ENCODE results near the gene TMEM114.

The TMEM114 gene

DNA sequence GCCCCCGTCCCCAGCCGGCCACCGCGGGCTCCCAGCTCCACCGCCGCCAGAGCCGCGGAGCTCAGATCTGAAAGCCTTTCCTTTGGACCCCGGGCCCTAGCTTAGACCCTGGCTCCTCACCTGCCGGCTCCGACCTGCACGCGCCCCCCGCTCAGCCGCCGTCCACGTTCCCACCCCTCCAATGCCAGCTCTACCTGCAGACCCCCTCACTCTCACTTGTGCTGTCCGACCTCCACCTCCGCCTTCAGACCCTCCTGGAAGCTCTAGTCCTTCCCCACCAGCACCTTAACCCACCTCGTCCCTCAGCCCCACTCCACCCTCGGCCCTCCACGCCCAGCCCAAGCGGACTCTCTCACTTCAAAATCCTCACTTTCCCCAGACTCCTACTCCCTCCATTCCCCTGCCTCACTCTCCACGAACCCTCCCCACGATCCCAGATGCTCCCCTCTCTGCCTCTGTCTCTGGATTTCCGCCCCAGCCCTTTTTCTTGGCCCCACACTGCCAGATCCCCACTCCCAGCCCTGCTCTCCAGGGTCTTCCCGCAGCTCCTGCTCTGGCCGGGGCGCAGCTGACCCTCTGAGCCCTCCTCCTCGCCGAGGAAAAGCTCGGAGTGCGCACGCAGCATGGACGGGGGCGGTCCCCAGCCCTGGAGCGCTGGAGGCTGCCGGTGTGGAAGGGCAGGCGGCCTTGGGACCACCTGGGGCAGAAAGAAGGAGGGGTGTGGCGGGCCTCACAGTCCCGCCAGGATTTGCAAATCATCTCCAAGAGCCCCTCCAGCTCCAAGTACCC is at the start of gene TMEM114:
TMEM114 (minus strand) TSS at position 612 of the 789 bp plus-strand sequence. CDS start 673 bp downstream, outside the sequence.
- DNase-seq (ENCODE audit: low spot score), result no peak

DNA sequence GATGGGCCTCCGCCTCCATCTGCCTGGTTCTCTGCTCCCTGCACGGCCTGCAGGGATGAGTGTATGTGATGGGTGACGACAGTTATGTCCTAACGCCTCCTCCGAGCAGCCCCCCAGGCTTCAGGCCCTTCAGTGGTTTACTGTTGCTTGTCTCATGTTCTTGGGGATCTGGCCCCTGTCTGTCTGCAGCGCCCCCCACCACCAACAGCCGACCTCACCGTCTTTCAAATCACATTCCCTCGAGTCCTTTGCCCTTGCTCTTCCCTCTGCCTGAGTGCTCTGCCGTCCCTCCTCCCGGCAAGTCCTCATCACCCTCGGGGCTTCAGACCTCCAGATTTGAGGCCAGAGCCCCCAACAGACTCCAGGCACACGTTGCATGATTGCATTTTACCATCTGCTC is 49.4 kb upstream of the TMEM114 start:
- DNase-seq (ENCODE audit: low spot score), result no peak

DNA sequence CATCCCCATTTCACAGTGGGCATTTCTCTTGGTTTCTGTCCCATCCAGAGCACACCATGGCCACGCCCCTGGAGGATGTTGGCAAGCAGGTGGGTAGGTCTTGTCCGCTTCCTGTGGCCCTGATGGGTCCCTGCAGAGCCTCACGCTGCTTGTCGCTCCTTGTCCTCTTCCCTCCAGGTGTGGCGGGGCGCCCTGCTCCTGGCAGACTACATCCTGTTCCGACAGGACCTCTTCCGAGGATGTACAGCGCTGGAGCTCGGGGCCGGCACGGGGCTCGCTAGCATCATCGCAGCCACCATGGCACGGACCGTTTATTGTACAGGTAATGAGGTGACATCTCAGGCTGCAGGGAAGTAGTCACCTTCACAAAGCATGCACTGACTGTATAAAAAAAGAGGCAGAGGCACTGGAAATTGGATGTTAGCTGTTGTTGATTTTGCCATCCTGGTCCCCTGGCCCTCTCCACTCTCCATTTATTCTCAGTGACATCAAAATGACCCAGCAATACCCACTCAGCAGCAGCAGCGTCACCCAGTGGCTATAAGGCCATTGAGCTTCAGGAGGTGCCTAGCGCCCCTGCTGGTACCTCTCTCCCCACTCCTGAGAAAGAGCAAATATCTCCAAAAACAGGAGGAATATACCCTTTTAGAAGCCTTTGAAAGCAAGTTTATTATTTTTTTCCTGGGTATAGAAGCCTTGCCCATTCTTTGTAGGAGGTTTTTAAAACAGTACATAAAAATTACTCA is 44.9 kb upstream of the TMEM114 start:
- DNase-seq (ENCODE audit: low spot score), result no peak

DNA sequence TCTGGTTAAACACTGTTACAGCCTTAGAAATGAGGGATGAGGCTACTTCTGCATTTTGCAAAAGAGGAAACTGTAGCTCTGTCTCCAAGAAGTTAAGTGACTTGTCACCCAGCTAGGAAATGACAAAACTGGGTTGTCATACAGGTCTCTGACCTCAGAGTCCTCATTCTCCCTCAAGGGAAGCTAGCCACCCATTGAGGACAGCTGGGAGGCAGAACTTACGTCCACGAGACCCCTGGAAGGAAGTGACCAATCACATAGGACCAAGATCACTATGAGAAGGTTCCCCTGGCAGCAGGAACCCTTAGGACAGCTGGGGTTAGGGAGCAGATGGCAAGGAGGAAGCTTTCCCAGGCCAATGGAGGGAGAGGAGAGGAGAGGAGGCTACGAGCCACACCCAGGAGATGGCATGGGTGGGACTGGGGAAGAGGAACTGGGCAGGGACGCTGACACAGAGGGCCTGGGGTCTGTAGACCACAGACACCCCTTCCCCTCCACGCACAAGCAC is 42.4 kb upstream of the TMEM114 start:
- no peak for DNase-seq (ENCODE audit: low spot score)

DNA sequence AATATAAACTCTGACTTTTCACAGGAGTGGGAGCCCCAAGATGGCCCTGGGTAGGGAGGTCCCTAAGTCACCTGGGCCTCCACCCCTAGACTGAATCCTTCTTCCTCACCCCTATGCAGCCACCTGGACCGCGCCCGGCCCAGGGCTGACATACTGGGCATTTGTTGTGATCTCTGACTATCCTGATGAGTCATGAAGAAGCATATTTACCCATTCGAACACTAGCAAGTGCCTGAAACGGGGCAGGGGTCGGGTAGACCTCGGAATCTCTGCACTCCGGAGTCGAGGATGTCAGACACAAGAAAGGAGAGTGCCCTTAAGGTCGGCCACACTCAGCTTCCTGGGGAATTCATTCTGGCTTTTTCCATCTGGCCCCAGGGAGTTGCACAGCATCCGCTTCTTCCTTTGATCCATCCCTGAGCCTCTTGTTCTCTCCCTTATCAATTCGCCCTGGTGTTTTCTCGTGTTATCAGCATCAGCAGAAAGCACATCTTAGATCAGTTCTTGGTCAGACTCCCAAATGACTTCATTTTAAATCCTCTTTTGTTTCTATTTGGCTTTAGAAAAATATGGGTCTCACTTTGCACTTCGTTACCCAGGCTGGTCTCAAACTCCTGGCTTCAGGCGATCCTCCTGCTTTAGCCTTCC is 41.6 kb upstream of the TMEM114 start:
- no peak for DNase-seq (ENCODE audit: low spot score)

DNA sequence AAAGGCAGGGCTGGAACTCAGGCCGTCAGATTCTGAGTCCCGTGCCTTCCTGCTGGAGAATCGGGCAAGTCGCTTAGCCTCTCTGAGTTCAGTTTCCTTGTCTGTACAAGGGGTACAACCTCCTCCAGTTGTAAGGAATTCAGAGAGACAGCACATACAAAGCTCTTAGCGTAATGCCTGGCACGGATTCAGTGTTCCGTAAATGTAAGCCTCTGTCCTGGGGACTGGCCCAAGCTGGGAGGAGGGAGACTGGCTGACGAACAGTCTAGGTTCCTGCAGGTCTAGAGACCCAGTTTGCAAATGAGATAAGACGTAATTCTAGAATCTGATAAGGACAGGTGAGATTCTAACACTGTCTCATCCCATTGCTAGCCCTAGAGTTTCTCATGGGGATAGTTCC is 41.1 kb upstream of the TMEM114 start:
- no peak for DNase-seq (ENCODE audit: low spot score)

DNA sequence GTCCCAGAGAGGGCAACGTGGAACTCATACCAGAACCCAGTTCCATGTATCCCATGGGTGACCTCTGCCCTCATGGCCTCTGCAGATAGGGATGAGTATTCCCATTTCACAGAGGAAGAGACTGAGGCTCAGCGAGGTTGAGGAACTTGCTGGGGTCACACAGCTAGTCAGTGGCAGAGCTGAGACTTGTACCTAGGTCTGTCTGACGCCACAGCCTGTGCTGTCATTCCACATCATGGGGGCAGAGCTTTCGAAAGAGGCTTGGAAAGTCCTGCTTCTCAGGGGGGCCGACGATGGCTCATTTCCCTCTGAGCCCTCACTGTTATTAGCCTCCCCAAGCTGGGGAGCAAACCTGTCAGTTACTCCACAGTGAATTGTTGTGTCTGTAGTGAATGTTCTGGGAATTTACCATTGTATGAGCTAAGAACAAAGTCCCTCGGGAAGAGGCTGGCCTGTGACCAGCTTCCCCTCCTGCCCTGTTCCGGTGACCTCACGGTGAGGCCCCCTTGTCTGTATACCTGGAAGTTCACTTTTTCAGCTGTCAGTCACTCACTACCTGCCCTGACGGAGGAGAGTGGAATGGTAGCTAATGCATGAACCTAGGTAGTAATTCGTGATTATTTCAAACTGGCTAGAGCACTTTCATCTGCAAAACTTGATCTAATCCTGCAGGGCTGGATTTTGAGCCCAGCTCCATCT is 40.1 kb upstream of the TMEM114 start:
- no peak for DNase-seq (ENCODE audit: low spot score)

DNA sequence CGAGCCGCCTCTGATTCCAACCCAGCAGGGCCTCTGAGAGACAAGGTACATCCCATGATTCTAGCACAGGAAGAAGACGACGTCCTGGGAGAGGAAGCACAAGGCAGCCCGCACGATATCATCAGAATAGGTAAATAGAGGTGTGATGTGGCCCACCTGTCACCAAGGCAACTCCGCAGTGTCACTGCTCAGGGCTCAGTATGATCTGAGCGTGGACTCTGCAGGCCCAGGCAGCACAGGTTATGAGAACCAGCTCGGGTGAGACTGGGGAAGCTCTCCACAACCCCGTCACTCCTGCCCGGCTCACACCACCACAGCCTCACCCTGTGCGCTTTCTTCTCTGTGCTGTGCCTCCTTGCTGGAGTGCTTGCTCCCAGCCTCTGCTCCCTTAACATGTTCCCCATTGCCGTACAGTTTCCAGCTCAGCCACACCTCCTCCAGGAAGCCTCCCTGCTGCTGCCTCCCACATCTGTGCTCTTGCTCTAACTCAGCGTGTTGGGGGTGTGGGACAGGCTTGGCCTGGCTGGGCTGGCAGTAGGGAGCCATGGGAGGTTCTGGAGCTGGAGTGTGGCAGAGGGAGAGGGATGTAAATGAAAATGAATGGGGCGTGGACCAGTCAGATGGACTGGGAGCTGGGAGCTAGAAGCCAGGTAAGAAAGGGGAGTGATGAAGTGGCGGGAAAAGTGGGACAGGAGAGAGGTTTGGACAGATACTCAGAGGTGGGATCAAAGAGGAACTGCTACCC is 38.8 kb upstream of the TMEM114 start:
- no peak for DNase-seq (ENCODE audit: low spot score)

DNA sequence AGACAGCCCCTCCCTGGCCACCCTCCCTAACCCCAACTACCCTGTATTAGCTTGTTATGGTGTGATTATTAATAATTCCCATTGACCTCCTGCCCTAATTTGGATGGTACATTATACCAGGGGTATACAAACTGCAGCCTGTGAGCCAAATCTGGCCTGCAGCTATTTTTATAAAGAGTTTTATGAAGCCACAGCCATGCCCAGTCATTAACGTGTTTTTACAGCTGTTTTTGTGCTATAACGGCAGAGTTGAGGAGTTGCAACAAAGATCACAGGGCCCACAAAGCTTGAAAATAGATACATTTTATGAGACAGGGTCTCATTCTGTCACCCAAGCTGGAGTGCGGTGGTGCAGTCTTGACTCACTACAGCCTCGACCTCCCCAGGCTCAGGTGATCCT is 37.1 kb upstream of the TMEM114 start:
- DNase-seq (ENCODE audit: low spot score), result no peak

DNA sequence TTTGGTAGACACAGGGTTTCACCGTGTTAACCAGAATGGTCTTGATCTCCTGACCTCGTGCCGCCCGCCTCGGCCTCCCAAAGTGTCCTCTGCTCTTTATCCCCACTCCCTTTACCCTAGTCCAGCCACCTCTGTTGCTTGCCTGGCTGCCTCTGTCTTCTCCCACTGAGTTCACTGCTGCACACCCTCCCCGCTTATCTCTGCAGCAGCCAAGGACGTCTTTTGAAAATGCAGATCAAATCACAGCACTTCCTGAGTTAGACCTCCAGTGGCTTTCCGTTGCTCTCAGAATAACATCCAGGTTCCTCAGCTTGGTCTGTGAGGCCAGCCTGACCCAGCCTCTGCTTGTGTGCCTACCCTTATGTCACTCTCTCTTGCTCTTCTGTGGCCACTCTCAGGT is 36.6 kb upstream of the TMEM114 start:
- no peak for DNase-seq (ENCODE audit: low spot score)

DNA sequence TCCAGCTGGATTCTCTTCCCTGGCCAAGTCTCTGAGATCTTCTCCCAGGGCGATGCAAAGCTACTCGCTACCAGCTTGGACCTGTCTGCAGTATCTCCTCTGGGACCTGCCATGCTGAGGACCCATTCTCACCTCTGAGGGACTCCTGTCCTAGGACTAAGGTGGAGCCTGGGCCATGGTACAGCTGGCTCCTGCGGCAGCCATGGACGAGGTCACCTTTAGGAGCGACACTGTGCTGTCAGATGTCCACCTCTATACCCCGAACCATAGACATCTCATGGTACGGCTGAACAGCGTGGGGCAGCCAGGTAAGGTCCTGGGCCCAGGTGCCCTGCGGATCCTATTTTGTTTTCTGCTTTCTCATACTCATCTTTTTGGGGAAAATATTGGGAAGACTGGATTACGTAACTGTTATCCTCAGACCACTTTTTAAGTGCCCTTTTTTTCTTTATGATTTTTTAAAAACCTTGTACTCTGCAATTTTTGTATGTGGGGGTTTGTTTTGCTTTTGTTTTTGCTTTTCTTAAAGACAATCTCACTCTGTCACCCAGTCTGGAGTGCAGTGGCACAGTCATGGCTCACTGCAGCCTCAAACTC is 35.3 kb upstream of the TMEM114 start:
- no peak for DNase-seq (ENCODE audit: low spot score)

DNA sequence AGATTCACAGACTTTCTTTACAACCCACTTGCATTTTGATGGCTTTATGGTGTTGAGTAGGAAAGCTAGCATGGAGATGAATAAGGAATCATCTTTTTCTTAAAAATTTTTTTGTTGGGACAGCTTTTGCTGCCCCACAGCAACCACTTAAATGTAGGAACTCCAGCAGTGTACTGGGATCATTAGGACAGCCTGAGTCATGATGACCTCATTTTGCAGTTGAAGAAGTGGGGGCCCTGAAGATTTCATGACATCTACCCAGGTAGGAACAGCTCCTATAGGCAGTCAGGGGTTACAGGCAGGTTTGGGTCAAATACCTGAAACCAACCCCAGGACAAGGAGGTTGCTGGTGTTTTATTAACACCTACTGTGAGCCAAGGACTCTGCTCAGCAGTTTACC is 33.3 kb upstream of the TMEM114 start:
- no peak for DNase-seq (ENCODE audit: low spot score)

DNA sequence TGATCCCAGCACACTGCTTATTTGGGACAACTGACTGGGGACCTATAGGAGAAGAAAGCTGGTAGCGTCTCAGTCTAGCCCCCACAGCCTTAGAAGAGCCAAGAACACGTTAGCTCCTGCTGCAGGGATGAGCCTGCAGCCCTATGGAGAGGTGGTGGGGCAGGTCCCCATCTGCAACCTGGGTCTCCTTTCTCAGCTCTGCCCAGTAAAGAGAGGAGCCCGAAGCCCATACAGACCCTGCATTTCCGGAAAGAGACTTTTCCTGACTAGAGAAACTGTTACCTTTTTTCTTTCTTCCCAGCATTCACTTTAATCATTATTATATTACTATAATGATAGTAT is 32.0 kb upstream of the TMEM114 start:
- DNase-seq (ENCODE audit: low spot score), result no peak

DNA sequence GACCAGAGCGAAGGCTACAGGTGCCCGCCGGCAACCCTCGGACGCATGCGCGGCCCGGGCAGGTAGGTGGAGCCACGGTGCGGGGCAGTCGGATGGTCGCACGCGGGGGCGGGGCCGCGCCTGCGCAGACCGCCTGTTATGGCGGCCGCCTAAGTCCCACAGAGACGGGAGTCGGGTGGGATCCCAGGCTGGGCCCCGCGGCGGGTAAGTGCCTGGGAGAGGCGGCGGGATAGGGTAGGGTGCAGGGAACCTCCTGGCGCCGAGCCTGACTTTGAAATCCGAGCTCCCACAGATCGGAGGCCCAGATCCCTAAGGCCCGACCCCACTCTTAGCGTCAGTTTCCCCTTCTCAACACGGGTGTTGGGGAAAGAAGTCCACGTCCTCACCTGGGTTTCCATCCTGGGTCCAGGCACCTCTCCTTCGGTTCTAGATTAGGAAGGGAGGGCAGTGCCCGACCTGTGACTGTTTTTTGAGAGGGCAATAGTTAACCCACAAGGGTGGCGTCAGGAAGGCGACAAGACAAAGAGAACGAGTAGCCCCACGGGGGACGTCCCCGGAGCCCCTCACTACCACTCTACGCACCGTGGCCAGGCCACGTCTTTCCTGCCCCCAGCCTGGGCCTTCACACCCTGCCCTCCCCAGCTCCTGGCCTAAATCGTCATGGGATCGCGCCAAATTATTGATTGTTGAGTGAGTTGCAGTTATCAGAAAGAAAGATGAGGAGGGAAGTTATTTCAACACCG is 31.4 kb upstream of the TMEM114 start, which contains the start of gene METTL22:
METTL22 (plus strand) TSS at position 127 of the 743 bp plus-strand sequence. CDS start 3,968 bp downstream, outside the sequence.
- peak; percentile 91 for DNase-seq (ENCODE audit: low spot score)

DNA sequence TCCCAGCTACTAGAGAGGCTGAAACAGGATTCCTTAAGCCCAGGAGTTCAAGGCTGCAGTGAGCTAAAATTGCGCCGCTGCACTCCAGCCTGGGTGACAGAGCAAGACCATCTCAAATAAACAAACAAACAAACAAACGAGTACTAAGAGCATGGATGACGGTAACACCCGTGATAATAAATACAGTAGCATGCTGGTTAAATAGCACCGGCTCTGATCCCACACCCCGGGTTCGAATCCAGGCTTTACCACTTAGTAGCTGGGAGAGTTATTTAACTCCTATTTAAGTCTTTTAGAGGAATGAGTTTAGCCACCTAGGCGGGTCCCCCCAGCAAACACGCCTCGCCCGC is 30.9 kb upstream of the TMEM114 start:
- DNase-seq (ENCODE audit: low spot score), result no peak

DNA sequence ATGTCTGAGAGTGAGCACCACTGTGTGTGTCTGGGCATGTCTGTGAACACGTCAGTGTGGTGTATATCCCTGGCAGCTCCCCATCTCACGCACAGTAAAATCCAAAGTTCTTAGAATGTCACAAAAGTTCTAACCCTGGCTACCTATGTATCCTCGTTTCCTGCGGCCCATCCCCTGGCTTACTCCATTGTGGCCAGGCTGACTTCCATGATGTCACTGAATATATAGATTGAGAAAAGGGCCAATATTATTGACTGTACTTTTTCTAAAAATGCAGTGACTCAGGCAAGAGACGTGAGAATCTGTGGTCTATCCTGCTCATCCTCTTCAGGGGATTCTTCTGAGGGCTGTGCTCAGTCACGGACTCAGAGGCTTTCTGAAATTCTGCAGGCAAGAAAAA is 30.2 kb upstream of the TMEM114 start:
- no peak for DNase-seq (ENCODE audit: low spot score)

DNA sequence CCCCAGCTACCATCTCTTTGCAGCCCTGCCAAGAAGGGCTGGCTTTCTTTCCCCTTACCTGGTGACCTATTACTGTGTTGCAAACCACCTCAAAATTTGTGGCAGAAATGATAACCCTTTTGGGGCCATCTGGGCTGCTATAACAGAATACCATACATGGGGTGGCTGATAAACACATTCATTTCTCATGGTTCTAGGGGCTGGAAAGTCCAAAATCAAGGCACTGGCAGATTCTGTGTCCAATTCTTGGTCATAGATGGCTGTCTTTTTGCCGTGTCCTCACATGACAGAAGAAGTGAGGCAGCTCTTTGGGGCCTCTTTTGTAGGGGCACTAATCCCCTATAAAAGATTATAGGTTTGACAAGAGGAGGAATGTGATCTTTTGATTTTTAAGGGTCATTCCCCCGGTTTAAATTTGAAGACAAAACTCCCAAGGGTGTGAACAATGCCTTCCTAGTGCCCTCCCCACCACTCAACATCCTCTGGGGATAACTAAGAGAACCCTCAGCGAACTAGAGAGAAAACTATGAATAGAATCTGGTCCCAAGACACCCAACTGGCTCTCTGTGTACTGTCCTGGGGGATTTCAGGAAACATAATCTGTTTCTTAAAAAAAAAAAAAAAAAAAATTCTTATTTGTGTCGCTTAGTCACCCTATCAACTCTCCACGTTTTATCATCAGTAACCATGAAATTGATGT is 29.5 kb upstream of the TMEM114 start:
- DNase-seq (ENCODE audit: low spot score), result no peak

DNA sequence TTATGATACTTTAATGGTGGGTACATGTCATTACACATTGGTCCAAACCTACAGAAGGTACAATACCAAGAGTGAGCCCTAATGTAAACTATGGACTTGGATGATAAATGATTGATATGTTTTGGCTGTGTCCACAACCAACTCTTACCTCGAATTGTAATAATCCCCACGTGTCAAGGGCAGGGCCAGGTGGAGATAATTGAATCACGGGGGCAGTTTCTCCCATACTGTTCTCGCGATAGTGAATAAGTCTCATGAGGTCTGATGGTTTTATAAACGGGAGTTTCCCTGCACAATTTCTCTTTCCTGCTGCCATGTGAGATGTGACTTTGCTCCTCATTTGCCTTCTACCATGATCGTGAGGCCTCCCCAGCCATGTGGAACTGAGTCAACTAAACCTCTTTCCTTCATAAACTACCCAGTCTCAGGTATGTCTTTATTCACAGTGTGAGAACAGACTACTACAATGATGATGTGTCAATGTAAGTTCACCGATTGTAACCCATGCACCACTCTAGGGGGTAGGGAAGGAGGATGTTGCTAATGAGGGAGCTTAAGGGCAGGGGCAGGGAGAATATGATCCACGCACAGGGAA is 24.2 kb upstream of the TMEM114 start:
- no peak for DNase-seq (ENCODE audit: low spot score)

DNA sequence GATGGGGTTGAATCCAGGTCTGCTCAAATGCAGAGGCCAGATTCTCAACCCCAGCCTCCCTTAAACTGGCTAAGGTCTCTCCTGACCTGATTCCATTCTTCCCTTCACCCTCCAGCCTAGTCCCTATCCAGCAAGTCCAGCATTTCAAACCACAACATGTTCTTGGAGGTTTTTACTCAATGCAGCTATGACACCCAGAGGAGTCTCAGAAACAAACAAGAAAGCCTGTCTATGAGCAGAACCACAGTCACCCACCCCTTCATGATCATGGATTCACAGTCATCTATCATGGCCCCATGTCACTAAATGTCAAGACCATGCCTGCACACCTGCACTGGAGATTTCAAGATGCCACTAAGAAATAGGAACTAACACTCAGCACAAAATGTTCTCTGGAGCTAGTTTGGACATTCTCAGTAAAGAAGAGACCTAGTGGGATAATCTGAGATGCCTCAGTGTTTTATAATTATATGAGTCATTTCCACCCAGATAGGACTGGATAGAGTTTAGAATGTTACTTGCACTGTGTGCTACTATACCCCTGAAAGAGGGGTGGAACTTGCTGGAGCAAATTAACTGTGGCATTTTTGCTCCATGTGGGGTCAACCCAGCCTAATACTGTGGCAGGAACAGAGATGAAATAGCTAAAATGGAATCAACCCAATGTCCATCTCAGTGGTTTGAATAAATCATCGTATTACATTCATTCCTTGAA is 21.7 kb upstream of the TMEM114 start:
- no peak for DNase-seq (ENCODE audit: low spot score)

Measured in CD4-positive, alpha-beta T cell treated with Interleukin-15 for 4 hours (primary cell).